HG03280 (cell line): Measurements from ENCODE around the gene ARHGAP4.

Experiments used
- ATAC-seq: cut with Tn5 transposase; IDR thresholded peaks from one replicate; pipeline ENCODE4 v1.9.1; 2021; ENCODE audit warnings: mild to moderate bottlenecking, moderate library complexity; ENCODE audit not compliant: unreplicated experiment

ARHGAP4 gene

GRCh38 chrX:153870288-153870690 lies 55.8 kb downstream of the ARHGAP4 start:
- no peak for ATAC-seq

DNA sequence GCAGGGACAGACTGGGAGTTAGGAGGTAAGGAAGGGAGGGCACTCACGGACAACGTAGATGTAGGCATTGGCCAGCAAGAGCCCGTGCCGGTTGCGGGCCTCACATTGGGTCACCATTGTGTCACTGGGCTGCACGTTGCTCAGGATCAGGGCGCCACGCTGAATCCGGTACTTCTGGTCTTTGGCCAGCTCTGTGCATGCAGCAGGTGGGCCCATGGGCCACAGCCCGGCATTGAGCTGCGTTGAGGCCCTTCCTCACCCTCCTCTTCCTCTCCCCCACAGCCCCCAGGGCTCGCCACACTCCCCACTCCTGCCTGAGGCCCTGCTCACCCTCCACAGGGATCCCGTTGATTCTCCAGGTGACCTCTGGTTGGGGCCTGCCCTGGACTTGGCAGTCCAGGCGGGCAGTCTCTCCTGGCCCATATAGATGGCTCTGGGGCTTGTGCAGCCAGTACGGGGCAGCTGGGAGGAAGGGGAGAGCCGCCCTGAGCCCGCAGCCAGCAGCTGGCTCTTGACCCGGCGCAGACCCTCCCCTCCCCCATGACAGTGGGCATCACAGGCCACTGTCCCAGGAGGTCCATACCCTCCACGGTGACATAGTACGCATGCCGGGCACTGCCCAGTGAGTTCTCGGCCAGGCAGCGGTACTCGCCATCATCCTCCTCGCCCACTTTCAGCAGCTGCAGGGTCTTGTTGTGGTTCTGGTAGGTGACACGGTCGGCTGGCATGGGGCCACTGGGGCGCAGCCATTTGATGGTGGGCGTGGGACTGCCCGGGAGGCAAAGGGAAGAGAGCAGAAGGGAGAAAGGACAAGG lies 56.4 kb downstream of the ARHGAP4 start:
- no peak for ATAC-seq

- ATAC-seq = no peak
Observed at GRCh38 chrX:153868576-153869472, 57.2 kb downstream of the ARHGAP4 start.

DNA sequence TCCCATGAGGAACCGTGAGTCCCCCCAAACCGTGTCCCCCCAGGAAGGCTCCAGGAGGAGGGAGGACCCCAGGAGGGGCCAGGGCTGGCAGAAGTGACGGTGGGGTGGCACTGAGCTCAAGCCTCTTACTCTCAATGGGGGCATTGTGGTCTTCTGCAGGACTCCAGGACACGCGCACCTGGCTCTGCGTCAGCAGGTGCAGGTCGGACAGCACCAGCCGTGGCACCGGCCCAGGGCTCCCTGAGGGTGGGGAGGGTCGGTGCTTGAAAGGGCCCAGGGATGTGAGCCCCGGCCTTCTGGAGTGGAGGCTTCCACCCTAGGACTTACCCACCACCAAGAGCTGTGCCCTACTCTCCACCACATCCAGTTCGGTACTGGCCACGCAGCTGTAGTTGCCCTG lies 58.4 kb downstream of the ARHGAP4 start:
- no peak for ATAC-seq

DNA sequence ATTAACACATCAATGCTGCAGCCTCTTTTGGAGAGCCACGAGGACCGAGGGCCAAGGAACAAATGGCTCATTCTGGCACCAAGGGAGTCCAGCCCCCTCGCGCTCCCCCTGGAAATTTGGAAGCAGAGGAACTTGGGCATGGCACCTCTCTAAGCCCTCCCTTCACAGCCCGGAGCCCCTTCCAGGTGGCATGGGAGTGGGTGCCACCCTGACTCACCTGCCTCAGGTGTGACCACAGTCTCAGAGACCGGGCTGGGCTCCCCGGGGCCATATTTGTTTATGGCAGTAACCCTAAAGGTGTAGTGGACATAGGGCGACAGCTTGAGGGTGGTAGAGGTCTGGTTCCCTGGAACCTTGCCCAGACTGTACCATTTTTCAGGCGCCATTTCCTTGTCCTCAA lies 58.9 kb downstream of the ARHGAP4 start:
- ATAC-seq = no peak

DNA sequence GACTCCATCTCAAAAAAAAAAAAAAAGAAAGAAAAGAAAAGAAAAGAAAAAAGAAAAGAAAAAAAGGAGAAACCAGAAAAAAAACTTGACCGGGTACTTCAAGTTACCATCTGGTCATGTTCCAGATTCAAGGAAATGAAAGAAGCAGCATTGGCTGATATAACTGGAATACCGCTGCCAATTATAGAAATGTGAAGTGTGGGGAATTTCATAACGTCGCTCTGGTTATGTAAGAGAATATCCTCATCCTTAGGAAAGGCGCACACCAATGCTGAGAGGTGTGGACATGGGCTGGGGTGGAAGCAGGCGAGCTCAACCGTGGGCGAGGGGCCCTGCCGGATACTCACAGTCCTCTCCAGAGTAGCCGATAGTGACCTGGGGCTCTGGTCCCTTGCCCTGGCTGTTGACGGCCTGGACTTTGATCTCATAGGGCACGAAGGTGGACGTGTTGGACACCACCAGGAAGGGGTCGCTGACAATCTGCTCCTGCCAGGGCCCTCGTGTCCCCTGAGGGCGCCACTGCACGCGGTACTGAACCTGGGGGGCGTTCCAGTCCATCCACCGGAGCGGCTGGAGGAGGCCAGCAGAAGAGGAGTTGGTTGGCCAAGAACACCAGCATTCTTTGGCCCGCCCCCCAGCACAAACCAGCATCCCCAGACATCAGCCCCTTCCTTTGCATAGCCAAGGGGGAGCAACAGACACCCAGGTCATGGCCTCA lies 59.6 kb downstream of the ARHGAP4 start:
- no peak for ATAC-seq

GRCh38 chrX:153865685-153866084 lies 60.4 kb downstream of the ARHGAP4 start:
- no peak for ATAC-seq

DNA sequence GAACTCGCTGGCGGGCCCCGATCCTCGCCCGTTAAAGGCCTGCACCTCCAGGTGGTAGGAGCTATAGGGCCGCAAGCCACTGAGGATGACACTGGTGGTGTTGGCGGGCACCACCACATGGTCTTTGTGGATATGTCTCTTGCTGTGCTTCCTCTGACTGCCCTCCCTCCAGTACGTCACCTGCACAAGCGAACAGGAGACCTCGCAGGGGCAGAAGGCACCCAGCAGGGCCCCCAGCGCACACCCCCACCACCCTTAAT lies 60.8 kb downstream of the ARHGAP4 start:
- ATAC-seq = no peak

GRCh38 chrX:153864561-153865320 lies 61.3 kb downstream of the ARHGAP4 start:
- ATAC-seq = no peak

- no peak for ATAC-seq
Observed at GRCh38 chrX:153864101-153864500, 62.0 kb downstream of the ARHGAP4 start.

DNA sequence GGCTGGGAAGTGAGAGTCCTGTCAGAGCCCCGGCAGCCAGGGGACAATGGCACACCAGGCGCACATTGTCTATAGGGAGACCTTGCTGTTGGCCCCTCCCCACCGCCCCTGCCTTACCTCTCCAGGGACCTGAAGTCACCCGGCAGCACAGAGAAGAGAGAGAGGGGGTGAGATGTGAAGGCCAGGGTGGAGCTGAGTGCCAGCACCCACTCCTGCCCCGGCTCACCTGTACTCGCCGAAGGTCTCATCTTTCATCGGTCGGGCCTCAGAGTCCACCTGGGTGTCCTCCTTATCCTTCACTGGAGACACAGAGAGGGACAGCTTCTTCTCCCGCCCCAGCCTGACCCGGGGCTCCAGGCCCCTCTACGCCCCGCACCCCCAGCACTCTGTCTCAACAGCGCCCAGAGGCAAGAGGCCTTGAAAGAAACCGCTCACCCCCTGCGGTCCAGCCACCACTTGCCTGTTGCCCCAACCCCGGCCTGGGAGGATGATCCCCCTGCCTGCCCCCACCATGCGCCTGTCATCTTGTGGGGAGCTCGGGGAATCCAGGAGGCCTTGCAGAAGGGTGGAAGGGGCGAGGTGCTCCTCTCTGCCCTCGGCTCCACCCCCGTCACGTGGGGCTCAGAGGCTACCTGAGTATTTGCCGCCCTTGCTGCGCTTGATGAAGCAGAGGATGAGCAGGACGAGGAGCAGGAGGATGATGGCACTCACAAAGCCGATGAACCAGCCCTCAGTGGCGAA lies 62.6 kb downstream of the ARHGAP4 start:
- ATAC-seq = no peak

GRCh38 chrX:153862369-153863250 lies 63.5 kb downstream of the ARHGAP4 start:
- no peak for ATAC-seq

- no peak for ATAC-seq
Observed at GRCh38 chrX:153861733-153862310, 64.2 kb downstream of the ARHGAP4 start.

- ATAC-seq = no peak
Observed at GRCh38 chrX:153861151-153861550, 64.9 kb downstream of the ARHGAP4 start.
